NCI-H2029 treated with DMSO at 0.1 percent for 48 hours (cell line): Measurements from ENCODE around the gene DIS3.
"Not testable (repeated sequence)": the region's sequence is repeated elsewhere in the genome, so short reads cannot be mapped to it uniquely, and the experiment has no call there.

Experiments used
- DNase-seq: peaks from one replicate; lab custom pipeline; 2025; lab: John Stamatoyannopoulos, UW

Gene DIS3

GRCh38 chr13:72740015-72740414, 41.7 kb downstream of the DIS3 start:
- DNase-seq, result no peak

- no peak for DNase-seq
Measured at GRCh38 chr13:72737033-72737432, 44.7 kb downstream of the DIS3 start.

DNA sequence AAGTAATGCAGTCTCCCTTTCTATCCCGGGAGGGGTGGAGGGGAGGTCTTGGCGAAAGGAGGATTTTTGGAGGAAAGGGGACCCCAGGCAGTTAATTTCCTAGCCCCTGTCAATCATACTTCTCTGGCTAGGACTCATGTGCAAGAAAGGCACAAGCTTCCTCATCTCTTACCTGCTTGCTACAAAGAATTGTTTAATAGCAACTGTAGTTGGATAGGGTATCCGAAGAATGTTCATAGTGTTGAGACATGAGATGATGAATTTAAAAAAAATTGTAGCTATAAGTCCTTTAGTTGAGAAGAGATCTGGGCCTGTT, 53.5 kb downstream of the DIS3 start:
- no peak for DNase-seq

- DNase-seq, result peak; percentile 46
Measured at GRCh38 chr13:72727417-72728289, 54.0 kb downstream of the DIS3 start, which contains the start of the genes BORA and MZT1. BORA (plus strand) TSS chr13:72727923; CDS start chr13:72728941, 1,018 bp downstream. MZT1 (minus strand) TSS chr13:72727629; CDS start chr13:72727602, 27 bp downstream.

DNA sequence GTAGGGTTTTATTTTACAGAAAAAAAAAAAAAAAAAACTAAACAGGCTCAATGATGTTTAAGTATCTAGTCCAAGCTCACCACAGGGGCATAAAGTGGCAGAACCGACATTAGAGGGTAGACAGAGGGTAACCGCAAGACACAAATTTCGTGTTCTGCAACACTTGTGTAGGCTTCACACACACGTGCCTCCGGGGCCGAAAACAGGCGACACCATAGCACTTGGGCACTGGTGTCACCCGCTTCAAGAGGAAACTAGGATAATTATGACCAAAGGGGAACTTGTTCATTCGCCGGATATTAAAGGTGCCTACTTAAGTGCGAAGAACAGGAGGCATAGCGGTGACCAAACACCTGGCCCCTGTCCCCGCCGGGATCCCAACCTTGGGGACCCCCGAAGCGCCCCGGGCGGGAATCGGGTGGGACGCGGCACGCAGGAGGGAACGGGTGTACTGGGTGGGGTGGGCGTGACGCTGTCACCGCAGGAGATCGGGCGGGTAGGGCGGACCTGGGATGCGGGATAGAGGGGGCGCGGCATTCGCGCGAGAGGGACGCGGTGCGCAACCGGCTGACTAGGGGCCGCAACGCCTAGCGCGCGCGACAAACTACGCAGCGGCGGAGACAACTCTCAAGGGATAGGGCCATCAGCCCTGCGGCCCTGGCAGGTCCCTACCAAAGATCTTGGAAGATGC, 54.8 kb downstream of the DIS3 start:
- DNase-seq, result no peak

- DNase-seq, result not testable (repeated sequence)
Measured at GRCh38 chr13:72726185-72726584, 55.5 kb downstream of the DIS3 start.

DNA sequence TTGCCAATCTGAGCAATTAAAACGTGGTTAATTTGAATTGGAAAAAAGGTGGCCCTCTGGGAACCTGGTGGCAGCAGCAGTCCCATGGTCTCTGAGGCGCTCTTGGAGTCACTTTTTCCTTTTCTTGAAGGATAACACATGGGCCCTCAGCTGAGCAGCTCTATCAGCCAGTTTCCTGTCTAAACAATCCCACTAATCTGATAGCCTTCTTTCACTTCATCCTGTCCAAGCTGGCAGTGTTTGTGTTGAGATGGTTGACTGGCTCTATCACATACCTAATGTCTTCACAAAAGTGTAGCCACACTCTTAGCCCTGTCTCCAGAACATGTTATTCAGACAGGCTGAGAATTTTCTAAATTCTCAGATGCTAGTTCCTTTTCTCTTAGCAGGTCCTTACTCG, 64.9 kb downstream of the DIS3 start:
- DNase-seq, result no peak
